K562 (cell line): ENCODE results near the gene ELFN2.

Source experiments
- CTCF ChIP-seq, 3 experiments: IDR thresholded peaks in 2 of 3; conservative IDR thresholded peaks in 1 of 3; 2 replicates each; pipeline ENCODE4 v1.5.1; 2011 to 2012; ENCODE audit warnings: low read length in 3 of 3, mild to moderate bottlenecking in 3 of 3, control low read depth in 2 of 3, improper control_type of control experiment in 1 of 3, inconsistent platforms in 1 of 3, low read depth in 1 of 3, mixed read lengths in 1 of 3, moderate library complexity in 1 of 3; ENCODE audit not compliant: insufficient read depth in 2 of 3
- DPF2 ChIP-seq: fragments of 450-650 bp; IDR thresholded peaks from 2 replicates; pipeline ENCODE4 v1.6.1; 2016
- ELF1 ChIP-seq: fragments of 200-800 bp; sonication (Bioruptor generic); IDR thresholded peaks from 2 replicates; pipeline ENCODE4 v1.6.1; 2016; ENCODE audit warnings: missing genetic modification characterization, missing compliant biosample characterization
- ELK1 ChIP-seq: sonication (generic); formaldehyde crosslinking; IDR thresholded peaks from 2 replicates; pipeline ENCODE4 v1.8.1; 2022; ENCODE audit warnings: missing genetic modification reagents
- FOXA3 ChIP-seq, 2 experiments: fragments of 450-650 bp in 1 of 2; sonication (generic) in 1 of 2; formaldehyde crosslinking; IDR thresholded peaks in 1 of 2; conservative IDR thresholded peaks in 1 of 2; 2 replicates each; pipeline versions ENCODE4 v1.4.0 to v1.8.0; 2020 to 2022; ENCODE audit warnings: mild to moderate bottlenecking in 2 of 2, missing genetic modification reagents in 1 of 2
- GABPA ChIP-seq: fragments of 200-800 bp; sonication (Bioruptor generic); conservative IDR thresholded peaks from 2 replicates; pipeline ENCODE4 v1.6.1; 2016; ENCODE audit warnings: low read depth, missing genetic modification characterization, missing compliant biosample characterization
- HMG20A ChIP-seq: fragments of 450-650 bp; formaldehyde crosslinking; conservative IDR thresholded peaks from 2 replicates; pipeline ENCODE4 v1.4.0; 2020; ENCODE audit warnings: mild to moderate bottlenecking, mixed read lengths
- PCBP1 ChIP-seq: fragments of 200-400 bp; formaldehyde crosslinking; IDR thresholded peaks from 2 replicates; pipeline ENCODE4 v1.6.1; 2018; ENCODE audit warnings: mild to moderate bottlenecking, low read depth, low read length; ENCODE audit not compliant: poor library complexity, severe bottlenecking
- POLR2AphosphoS2 ChIP-seq: IDR thresholded peaks from 2 replicates; pipeline ENCODE4 v1.6.1; 2012; ENCODE audit warnings: low read length, improper control_type of control experiment
- POLR3G ChIP-seq: IDR thresholded peaks from 2 replicates; pipeline ENCODE4 v1.6.1; 2011; ENCODE audit not compliant: insufficient read length, insufficient replicate concordance; ENCODE audit errors: extremely low read depth
- TCF7 ChIP-seq: sonication (generic); IDR thresholded peaks from 2 replicates; pipeline ENCODE4 v1.6.1; 2016; ENCODE audit warnings: antibody characterized with exemption, borderline replicate concordance
- TCFL5 ChIP-seq: fragments of 250-450 bp; sonication (Bioruptor Pico); conservative IDR thresholded peaks from 2 replicates; pipeline ENCODE4 v1.6.1; 2021; ENCODE audit warnings: mild to moderate bottlenecking, moderate library complexity, matching md5 sums
- ZBED1 ChIP-seq: IDR thresholded peaks from 2 replicates; pipeline ENCODE4 v1.6.1; 2014
- ZBTB17 ChIP-seq: fragments of 450-650 bp; formaldehyde crosslinking; IDR thresholded peaks from 2 replicates; pipeline ENCODE4 v1.4.0; 2020; ENCODE audit warnings: mild to moderate bottlenecking

GRCh38 chr22:37432708-37433054 is 5.4 kb upstream of the ELFN2 start:
- TF ChIP-seq POLR2AphosphoS2 (no peak), HMG20A (CRISPR knock-in tag) (no peak), TCFL5 (CRISPR knock-in tag) (no peak), PCBP1 (no peak), ZBTB17 (CRISPR knock-in tag) (no peak), ELF1 (tag) (no peak), ELK1 (CRISPR knock-in tag) (no peak), GABPA (tag) (no peak), POLR3G (no peak), FOXA3 (CRISPR knock-in tag; conservative IDR thresholded peaks at IDR 0.05 in 1 of 2, IDR thresholded peaks at IDR 0.05 in 1 of 2) (no peak), TCF7 (no peak), CTCF (IDR thresholded peaks at IDR 0.05 in 2 of 3, conservative IDR thresholded peaks at IDR 0.05 in 1 of 3; ENCODE audit: insufficient read depth in 2 of 3, low read depth in 1 of 3, low read length in 3 of 3) (no peak), DPF2 (no peak), ZBED1 (no peak)
